Progenitor cell of endocrine pancreas (in vitro differentiated cells): ENCODE data around the gene LSM14A. TPM values are rescaled to one million over a fixed set of nuclear protein-coding genes. Genes with fewer than 3 reads are reported as not detected.
"Not testable (repeated sequence)": the region's sequence is repeated elsewhere in the genome, so short reads cannot be mapped to it uniquely, and the experiment has no call there.

Source experiments
- DNase-seq: peaks from one replicate; pipeline ENCODE4 v3.0.0; 2021; ENCODE audit warnings: low spot score; ENCODE audit not compliant: unreplicated experiment
- H3K27ac Mint-ChIP-seq: 2 replicates; pipeline ENCODE4 v1.8.0; 2021; ENCODE audit warnings: mild to moderate bottlenecking, moderate library complexity, mixed read lengths
- H3K27me3 Mint-ChIP-seq: 2 replicates; pipeline ENCODE4 v1.8.0; 2021; ENCODE audit warnings: mixed read lengths
- H3K36me3 Mint-ChIP-seq: 2 replicates; pipeline ENCODE4 v1.8.0; 2022; ENCODE audit warnings: mixed read lengths; ENCODE audit not compliant: insufficient read depth
- H3K4me1 Mint-ChIP-seq: 2 replicates; pipeline ENCODE4 v1.8.0; 2021; ENCODE audit warnings: low read depth, mixed read lengths
- H3K4me3 Mint-ChIP-seq: 2 replicates; pipeline ENCODE4 v1.8.0; 2021; ENCODE audit warnings: low read depth, mild to moderate bottlenecking, moderate library complexity, mixed read lengths
- H3K9me3 Mint-ChIP-seq: 2 replicates; pipeline ENCODE4 v1.8.0; 2021; ENCODE audit warnings: low read depth, mixed read lengths
- total RNA-seq: library from RNA; stranded (reverse); gene quantifications from 2 replicates; pipeline ENCODE4 v1.2.1, GENCODE V29; 2021
- TF ChIP-seq, protein P1 (sequence below): fragments of 200-600 bp; sonication (generic); IDR thresholded peaks from one replicate; pipeline ENCODE4 v1.5.0; 2021; ENCODE audit warnings: antibody characterized with exemption, mild to moderate bottlenecking; ENCODE audit not compliant: unreplicated experiment

Gene LSM14A
- total RNA-seq, 1 donor from 2014 or later = 133 TPM

DNA sequence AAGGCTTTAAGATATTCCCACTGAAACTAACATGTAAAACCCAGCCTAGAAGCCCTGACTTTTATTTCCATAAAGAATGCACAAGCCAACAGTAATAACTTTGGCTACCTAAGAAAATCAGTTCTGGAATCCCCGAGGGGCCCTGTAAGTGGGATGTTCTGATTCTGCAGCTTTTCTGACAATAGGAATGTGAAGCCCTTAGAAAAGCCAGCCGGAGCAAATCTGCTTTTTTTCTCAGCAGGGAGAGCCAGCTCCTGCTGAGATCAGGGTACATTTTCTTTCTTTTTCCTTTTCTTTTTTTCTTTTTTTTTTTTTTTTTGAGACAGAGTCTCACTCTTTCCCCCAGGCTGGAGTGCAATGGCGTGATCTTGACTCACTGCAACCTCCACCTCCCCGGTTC lies 74.0 kb downstream of the LSM14A start:
- Mint-ChIP-seq H3K9me3 (no peaks in the 10 kb centered on the region), H3K36me3 (no peaks in the 10 kb centered on the region), H3K4me3 (no peak overlapping the region), H3K4me1 (peaks cover 3% of the 10 kb centered on the region), H3K27me3 (no peaks in the 10 kb centered on the region), H3K27ac (no peak overlapping the region)
- TF ChIP-seq, protein P1, sequence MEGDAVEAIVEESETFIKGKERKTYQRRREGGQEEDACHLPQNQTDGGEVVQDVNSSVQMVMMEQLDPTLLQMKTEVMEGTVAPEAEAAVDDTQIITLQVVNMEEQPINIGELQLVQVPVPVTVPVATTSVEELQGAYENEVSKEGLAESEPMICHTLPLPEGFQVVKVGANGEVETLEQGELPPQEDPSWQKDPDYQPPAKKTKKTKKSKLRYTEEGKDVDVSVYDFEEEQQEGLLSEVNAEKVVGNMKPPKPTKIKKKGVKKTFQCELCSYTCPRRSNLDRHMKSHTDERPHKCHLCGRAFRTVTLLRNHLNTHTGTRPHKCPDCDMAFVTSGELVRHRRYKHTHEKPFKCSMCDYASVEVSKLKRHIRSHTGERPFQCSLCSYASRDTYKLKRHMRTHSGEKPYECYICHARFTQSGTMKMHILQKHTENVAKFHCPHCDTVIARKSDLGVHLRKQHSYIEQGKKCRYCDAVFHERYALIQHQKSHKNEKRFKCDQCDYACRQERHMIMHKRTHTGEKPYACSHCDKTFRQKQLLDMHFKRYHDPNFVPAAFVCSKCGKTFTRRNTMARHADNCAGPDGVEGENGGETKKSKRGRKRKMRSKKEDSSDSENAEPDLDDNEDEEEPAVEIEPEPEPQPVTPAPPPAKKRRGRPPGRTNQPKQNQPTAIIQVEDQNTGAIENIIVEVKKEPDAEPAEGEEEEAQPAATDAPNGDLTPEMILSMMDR = no peak
- DNase-seq = no peak

- Mint-ChIP-seq H3K9me3 (no peaks in the 10 kb centered on the region), H3K36me3 (no peaks in the 10 kb centered on the region), H3K27me3 (no peaks in the 10 kb centered on the region), H3K4me3 (no peak overlapping the region), H3K4me1 (peaks cover 1% of the 10 kb centered on the region), H3K27ac (no peak overlapping the region)
- TF ChIP-seq, protein P1 = no peak
- no peak for DNase-seq
Measured at GRCh38 chr19:34248941-34249340, 76.6 kb downstream of the LSM14A start.

DNA sequence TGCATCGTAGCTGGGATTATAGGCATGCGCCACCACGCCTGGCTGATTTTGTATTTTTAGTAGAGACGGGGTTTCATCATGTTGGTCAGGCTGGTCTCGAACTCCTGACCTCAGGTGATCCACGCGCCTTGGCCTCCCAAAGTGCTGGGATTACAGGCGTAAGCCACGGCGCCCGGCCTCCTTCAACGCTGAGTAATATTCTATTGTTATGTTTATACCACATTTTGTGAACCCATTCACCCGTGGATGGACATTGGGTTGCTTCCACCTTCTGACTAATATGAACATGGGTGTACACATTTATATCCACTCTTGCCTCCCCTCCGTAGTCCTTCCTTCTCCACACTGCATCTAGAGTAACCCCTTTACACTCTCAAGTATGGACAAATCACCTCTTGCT lies 80.9 kb downstream of the LSM14A start:
- H3K4me3 Mint-ChIP-seq = peak overlapping the region; percentile 79

DNA sequence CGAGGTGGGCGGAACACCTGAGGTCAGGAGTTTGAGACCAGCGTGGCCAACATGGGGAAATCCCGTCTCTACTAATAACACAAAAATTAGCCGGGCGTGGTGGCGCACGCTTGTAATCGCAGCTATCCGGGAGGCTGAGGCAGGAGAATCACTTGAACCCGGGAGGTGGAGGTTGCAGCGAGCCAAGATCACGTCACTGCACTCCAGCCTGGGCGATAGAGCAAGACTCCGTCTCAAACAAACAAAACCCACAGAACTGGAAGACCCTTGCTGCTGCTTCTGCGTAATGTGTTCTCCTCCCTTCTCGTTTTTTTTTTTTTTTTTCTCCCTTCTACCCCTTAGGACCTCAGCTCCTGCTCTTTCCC lies 81.4 kb downstream of the LSM14A start:
- DNase-seq, H3K27me3 Mint-ChIP-seq, H3K9me3 Mint-ChIP-seq, H3K36me3 Mint-ChIP-seq: not testable (repeated sequence)
- H3K4me1 Mint-ChIP-seq = peaks cover 22% of the 10 kb centered on the region
- H3K27ac Mint-ChIP-seq = peak overlapping the region; percentile 99
- peak overlapping the region; percentile 79 for H3K4me3 Mint-ChIP-seq

More for the DNA sequence above, 80.9 kb downstream of the LSM14A start:
- Mint-ChIP-seq H3K4me1 (peaks cover 21% of the 10 kb centered on the region), H3K27ac (peak overlapping the region; percentile 99)
- not testable (repeated sequence) for H3K9me3 Mint-ChIP-seq, H3K27me3 Mint-ChIP-seq, DNase-seq, H3K36me3 Mint-ChIP-seq

GRCh38 chr19:34254046-34254697 lies 81.9 kb downstream of the LSM14A start, which contains the start of gene GARRE1:
TSS of gene GARRE1 (plus strand) at chr19:34254554. CDS start at chr19:34300474, 45,920 bp downstream.
- H3K27me3 Mint-ChIP-seq = no peaks in the 10 kb centered on the region
- H3K4me3 Mint-ChIP-seq = peak within 1 kb of the TSS; percentile 79
- peak within 1 kb of the TSS; percentile 99 for H3K27ac Mint-ChIP-seq
- TF ChIP-seq, protein P1 = no peak
- peak; percentile 89 for DNase-seq
- H3K4me1 Mint-ChIP-seq = peaks cover 23% of the 10 kb centered on the region
- H3K36me3 Mint-ChIP-seq = peaks cover 1% of the 10 kb centered on the region
- H3K9me3 Mint-ChIP-seq = no peaks in the 10 kb centered on the region

- Mint-ChIP-seq H3K4me3 (peak overlapping the region; percentile 76), H3K36me3 (peaks cover 2% of the 10 kb centered on the region), H3K9me3 (no peaks in the 10 kb centered on the region), H3K4me1 (peaks cover 27% of the 10 kb centered on the region), H3K27ac (peak overlapping the region; percentile 91), H3K27me3 (no peaks in the 10 kb centered on the region)
- DNase-seq = peak; percentile 25
- TF ChIP-seq, protein P1 = no peak
Measured at GRCh38 chr19:34254698-34255432, 82.6 kb downstream of the LSM14A start.
